Hepatocyte (in vitro differentiated cells): Measurements from ENCODE around the gene PDZK1.

ENCODE experiments used
- CTCF ChIP-seq: fragments of 200-600 bp; sonication (generic); IDR thresholded peaks from 2 replicates; pipeline ENCODE4 v1.5.1; 2016; ENCODE audit warnings: antibody characterized with exemption, mild to moderate bottlenecking; ENCODE audit not compliant: poor library complexity
- EZH2 ChIP-seq: fragments of 200-600 bp; sonication (generic); IDR thresholded peaks from 2 replicates; pipeline ENCODE4 v1.6.1; 2016; ENCODE audit warnings: antibody characterized with exemption, mild to moderate bottlenecking, borderline replicate concordance
- EZH2phosphoT487 ChIP-seq: fragments of 200-600 bp; sonication (generic); IDR thresholded peaks from one replicate; pipeline ENCODE4 v1.6.1; 2018; ENCODE audit warnings: antibody characterized with exemption, mild to moderate bottlenecking, low read depth, moderate library complexity; ENCODE audit not compliant: unreplicated experiment, severe bottlenecking

GRCh38 chr1:145719230-145720079 is 12.3 kb upstream of the PDZK1 start, which contains the start of gene CD160:
- TF ChIP-seq EZH2 = no peak
- TF ChIP-seq CTCF = no peak
- TF ChIP-seq EZH2phosphoT487 = no peak
